ENCODE measurements around the gene CHM.
"Not testable (repeated sequence)": the region's sequence is repeated elsewhere in the genome, so short reads cannot be mapped to it uniquely, and the experiment has no call there.

The CHM gene, protein sequence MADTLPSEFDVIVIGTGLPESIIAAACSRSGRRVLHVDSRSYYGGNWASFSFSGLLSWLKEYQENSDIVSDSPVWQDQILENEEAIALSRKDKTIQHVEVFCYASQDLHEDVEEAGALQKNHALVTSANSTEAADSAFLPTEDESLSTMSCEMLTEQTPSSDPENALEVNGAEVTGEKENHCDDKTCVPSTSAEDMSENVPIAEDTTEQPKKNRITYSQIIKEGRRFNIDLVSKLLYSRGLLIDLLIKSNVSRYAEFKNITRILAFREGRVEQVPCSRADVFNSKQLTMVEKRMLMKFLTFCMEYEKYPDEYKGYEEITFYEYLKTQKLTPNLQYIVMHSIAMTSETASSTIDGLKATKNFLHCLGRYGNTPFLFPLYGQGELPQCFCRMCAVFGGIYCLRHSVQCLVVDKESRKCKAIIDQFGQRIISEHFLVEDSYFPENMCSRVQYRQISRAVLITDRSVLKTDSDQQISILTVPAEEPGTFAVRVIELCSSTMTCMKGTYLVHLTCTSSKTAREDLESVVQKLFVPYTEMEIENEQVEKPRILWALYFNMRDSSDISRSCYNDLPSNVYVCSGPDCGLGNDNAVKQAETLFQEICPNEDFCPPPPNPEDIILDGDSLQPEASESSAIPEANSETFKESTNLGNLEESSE

DNA sequence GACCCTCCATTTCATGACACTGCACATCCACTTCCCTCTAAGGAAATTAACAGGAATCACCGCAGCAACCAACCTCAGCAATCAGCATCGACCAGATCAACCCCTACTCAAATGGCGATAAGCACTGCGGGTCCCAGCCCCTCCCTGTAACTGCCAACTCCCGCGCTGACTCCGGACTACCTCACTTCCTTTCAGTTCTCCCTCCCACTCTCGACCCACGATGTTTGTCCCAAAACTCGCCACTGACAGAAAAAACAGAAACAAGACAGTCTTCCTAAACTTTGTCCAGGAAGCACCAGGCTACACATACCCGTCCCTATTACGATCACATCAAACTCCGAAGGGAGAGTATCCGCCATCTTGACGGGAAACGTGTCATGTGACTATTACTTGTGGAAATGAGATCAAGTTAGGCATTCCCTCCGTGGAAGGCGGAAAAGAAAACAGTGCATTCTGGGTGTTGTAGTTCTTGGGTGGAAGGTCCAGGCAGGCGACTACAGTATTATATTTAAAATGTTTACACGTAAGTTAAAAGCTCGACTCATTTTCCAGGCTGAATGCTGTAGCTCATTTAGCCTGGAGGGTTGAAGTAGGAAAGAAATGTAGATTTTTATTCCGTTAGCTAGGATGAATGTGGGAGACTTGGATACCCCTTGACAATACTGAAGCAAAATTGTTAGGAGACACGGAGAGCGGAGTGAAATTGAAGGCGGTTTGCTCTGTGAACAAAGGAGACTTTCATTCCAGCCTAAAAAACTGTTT, at the start of gene CHM:
TSS of gene CHM (minus strand) at position 385 of the 762 bp plus-strand sequence. CDS start at position 359, 26 bp downstream.
- DNase-seq: peak; percentile 78

DNA sequence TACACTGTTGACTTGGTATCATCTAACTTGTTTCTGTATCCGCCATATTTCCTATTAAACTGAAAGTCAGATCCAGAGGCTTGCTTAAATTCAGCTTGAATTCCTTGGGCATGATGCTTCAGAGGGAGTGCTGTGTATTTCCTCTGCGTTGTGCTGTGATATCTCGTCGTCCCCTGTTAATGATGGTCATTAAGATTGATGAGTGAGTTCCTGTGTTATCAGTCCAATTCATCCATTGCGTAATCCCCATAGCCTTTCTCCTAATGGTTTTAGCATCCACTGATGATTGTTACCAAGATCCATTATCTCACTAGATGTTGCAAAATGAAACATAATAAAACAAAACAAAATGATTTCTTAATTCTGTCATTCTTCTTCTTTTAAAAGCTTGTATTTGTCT, 31.3 kb upstream of the CHM start:
- no peak for DNase-seq

GRCh38 chrX:86066998-86067397, 19.6 kb upstream of the CHM start:
- DNase-seq: no peak

DNA sequence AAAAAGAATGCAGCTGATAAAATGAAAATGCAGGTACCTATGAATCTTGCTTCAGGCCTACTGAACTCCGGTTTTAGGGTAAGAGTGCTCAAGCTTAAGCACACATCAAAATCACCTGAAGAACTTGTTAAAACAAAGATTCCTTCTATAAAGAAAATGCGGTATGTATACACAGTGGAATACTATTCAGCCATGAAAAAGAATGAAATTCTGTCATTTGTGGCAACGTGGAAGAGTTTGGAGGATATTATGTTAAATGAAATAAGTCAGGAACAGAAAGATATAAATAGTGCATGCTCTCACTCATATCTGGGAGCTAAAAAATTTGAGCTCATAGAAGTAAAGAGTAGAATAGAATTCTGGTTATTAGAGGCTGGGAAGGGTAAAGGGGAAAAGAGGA, 14.0 kb upstream of the CHM start:
- DNase-seq: no peak

DNA sequence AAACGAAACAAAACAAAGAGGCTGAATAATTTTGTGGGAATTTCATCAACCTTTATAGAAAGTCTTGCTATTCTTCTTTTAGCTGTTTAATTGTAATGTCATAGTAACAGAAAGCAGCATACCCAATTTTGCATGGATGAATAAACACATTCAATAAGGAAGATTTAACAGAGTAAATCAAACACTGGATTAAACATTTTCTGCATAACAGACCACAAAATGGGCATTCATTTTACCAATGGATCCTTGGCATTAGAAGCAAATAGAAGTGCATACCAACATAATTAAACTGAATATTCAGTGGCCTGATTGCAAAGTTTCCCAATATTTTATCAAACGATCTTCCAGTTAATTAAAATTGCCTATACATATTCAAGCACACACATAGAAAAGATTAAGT, 4.4 kb upstream of the CHM start:
- no peak for DNase-seq

DNA sequence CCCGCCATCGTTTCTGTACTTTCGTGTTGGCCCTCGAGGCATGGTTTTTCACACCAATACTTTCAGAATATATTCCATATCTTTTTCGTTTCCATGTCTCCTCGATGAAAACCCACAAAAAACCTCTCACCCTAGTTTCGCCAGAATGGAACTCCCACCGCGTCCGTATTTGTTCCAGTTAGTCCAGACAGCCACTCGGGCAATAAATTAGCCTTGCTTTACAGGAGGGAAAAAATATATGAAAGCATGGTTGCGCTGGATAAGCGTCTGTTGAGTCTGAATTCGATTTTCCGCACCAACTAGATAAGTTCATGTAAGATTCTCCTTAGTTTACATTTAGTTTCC, 550 bp upstream of the CHM start:
- no peak for DNase-seq

DNA sequence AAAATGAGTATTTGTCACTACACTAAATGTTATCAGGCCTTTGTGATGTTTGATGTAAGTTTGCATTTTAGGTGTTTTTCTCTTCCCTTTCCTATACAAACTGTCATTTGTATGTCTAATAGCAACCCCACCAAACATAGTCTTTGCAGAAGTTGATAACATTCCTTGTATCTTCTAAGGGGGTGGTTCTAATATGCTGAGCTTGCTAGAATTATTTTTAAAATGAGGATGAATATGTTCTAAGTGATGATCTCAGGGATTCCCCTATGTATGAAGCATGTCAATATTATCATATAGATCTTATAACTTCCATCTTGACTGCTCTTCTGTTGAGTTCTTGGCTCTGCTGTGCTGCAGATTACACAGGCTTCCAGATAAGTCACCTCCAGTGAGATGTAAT, 3.1 kb downstream of the CHM start:
- DNase-seq: no peak

DNA sequence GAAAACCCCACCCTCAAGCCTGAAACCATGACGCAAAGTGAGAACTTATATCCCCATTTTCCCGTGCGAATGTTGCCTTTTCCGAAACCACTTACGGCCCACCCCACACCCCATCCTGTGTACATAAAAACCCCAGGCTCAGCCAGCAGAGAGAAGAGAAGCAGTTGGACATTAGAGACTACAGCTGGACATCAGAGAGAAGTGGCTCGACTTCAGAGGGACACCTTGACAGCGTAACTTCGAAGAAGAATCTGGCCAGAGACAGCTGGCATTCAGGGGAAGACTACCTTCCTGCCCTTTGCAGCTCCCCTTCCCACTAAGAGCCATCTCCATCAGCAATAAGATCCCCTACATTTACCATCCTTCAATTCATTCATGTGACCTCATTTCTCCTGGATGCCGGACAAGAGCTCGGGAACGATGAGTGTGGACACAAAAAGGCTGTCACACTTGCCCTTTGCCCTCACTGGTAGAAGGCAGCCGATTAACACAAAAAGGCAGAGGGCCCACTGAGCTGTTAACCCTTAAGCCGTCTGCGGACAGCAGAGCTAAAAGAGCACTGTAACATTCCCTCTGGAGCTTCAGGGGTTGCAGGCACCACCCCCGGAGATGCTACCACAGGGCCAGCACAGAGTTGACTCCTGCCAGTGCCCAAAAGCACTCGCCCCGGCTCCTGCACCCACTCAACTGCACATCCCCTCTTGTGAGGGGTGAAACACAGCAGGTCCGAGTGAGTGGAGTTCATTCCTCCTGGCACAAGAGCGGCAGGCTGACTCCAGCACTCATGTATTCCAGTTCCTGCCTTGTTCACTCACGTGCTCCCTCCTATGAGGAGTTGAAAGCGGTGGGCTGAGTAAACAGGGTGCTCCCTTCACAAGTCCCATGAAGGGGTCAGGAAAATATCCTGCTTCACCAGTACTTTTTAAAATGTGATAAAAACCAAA, 7.5 kb downstream of the CHM start:
- no peak for DNase-seq

GRCh38 chrX:86033385-86033784, 14.0 kb downstream of the CHM start:
- no peak for DNase-seq

GRCh38 chrX:86028681-86029080, 18.7 kb downstream of the CHM start:
- no peak for DNase-seq

DNA sequence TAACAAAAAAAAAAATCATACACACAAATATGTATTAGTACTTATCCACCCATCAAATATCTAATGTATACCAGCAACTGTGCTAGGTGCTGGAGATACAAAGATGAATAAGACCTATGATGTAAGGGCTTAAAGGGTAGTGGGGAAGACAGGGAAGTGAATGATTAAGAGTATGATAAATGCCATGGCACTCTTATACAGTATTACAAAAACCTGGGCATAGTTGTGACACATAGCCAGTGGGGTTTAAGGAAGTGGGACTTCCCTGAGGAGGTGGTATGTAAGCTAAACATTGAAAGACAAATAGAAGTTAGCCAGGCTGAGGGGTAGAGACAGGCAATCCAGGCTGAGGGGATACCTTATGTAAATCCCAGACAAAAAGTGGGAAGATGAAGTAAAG, 23.5 kb downstream of the CHM start:
- peak; percentile 69 for DNase-seq

DNA sequence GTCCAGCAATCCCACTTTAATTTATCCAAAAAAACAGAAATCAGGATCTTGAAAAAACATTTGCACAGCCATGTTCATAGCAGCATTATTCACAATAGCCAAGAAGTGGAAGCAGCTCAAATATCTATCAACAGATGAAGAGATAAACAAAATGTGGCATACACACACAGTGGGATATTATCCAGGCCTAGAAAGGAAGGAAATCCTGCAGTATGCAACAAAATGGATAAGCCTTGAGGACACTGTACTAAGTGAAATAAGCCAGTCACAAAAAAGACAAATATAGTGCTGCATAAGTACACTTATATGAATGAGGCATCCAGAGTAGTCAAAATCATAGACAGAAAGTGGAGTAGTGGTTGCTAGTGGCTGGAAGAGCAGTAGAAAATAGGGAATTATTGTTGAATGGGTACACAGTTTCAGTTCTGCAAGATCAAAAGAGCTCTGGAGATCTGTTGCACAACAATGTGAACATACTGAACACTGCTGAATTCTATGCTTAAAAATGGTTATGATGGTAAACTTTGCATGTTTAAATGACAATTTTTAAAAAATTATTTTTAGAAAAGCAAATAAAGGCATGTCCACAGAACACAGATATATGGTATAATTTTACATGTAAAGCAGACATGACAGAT, 25.6 kb downstream of the CHM start:
- peak; percentile 52 for DNase-seq

DNA sequence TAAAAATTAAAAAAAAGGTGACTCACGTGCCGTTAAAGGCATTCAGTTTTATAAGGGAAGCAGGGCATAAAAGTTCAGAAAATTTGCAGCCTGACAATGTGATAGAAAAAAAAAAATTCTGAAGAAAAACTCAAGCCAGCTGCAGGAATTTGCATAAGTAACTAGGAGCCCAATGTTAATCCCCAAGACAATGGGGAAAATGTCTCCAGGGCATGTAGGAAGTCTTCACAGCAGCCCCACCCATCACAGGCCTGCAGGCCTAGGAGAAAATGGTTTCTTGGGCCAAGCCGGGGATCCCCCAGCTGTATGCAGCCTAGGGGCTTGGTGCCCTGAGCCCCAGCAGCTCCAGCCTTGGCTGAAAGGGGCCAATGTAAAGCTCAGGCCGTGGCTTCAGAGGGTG, 31.2 kb downstream of the CHM start:
- DNase-seq: no peak

DNA sequence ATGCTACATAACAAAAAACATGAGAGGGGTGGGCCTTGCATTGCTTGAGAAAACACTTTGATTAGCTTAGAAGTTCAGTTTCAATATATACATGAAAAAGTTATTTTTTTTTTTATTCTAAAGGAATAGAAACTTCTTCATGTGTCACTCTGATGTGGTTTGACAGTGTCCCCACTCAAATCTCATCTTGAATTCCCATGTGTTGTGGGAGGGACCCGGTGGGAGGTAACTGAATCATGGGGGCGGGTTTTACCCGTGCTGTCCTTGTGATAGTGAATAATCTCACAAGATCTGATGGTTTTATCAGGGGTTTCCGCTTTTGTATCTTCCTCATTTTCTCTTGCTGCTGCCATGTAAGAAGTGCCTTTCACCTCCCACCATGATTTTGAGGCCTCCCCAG, 32.4 kb downstream of the CHM start:
- not testable (repeated sequence) for DNase-seq

GRCh38 chrX:86014421-86014820, 32.9 kb downstream of the CHM start:
- DNase-seq: no peak

GRCh38 chrX:86013792-86014191, 33.6 kb downstream of the CHM start:
- DNase-seq: no peak

- no peak for DNase-seq
Measured at GRCh38 chrX:86012188-86012587, 35.2 kb downstream of the CHM start.

- not testable (repeated sequence) for DNase-seq
Measured at GRCh38 chrX:86009803-86010202, 37.6 kb downstream of the CHM start.

GRCh38 chrX:86007891-86008290, 39.5 kb downstream of the CHM start:
- DNase-seq: not testable (repeated sequence)

DNA sequence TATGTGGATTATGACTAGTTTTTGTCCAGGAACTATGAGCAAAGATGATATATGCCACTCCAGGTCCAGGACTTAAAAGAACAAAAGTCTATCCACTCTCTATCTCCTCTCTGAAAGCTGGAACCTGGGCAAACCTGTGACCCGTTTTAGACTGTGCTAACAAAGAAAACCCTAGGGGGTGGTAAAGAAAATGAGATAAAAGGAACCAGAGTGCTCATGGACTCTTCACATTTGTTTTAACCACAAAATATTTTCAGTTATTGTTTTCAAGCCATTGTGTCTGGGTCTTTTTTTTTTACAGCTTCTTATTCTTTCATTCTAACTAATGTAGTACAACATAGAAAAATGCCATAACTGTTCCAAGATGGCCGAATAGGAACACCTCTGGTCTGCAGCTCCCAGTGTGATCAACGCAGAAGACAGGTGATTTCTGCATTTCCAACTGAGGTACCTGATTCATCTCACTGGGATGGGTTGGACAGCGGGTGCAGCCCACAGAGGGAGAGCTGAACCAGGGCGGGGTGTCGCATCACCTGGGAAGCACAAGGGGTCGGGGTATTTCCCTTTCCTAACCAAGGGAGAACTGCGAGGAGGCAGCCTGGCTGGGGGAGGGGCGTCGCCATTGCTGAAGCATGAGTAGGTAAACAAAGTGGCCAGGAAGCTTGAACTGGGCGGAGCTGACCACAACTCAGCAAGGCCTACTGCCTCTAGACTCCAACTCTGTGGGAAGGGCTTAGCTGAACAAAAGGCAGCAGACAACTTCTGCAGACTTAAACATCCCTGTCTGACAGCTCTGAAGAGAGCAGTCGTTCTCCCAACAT, 45.1 kb downstream of the CHM start:
- no peak for DNase-seq

DNA sequence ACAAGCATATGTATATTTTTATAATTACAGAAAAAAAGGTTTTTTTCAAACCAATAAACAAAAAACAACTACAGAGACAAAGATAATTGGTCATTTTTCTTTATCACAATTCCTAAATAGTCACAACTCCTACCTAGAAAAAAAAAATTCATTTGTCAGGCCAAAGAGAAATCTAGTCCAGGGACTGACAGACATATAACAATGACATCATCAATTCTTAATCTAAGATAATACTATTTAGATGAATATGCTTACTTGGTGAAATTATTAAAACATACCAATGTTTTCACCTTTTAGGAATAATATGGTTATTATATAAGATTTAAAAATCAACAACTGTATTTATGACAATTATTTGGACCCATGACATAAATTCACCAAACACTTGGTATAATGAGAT, 48.4 kb downstream of the CHM start:
- no peak for DNase-seq
